H1 (cell line): ENCODE measurements around the gene SCYGR1. TPM values are rescaled to one million over a fixed set of nuclear protein-coding genes. Genes with fewer than 3 reads are reported as not detected.

Source experiments
- CTCF ChIA-PET: fragments of 300-600 bp; sonication (Branson Sonifier 250); formaldehyde crosslinking; loops from one replicate; lab custom pipeline; 2021; ENCODE audit not compliant: partially characterized antibody; lab: Charles Lee
- POLR2A ChIA-PET: fragments of 300-600 bp; sonication (Branson Sonifier 250); formaldehyde crosslinking; loops from one replicate; lab custom pipeline; 2021; ENCODE audit warnings: inconsistent platforms; ENCODE audit not compliant: partially characterized antibody; lab: Charles Lee
- DNase-seq, 2 experiments: peaks; one replicate each; pipeline versions ENCODE4 v3.0.0 to v3.0.0-alpha.2; 2010 to 2022; ENCODE audit warnings: low spot score in 2 of 2, low read depth in 1 of 2, mixed read lengths in 1 of 2
- FAIRE-seq: peaks from 2 replicates; lab custom pipeline; 2011; peaks lifted over from hg19 to GRCh38; lab: Jason Lieb, UNC
- H2AFZ ChIP-seq: 2 replicates; pipeline ENCODE4 v1.8.1; 2012; ENCODE audit warnings: low read length, inconsistent platforms
- H2AK5ac ChIP-seq: 2 replicates; pipeline ENCODE4 v1.6.1; 2013; ENCODE audit warnings: low read depth, low read length
- H2BK120ac ChIP-seq: replicated peaks from 2 replicates; pipeline ENCODE3; 2013; ENCODE audit warnings: low read depth, low read length, inconsistent platforms
- H2BK12ac ChIP-seq: 2 replicates; pipeline ENCODE4 v1.6.1; 2013; ENCODE audit warnings: low read depth, low read length
- H2BK15ac ChIP-seq: 2 replicates; pipeline ENCODE4 v1.6.1; 2013; ENCODE audit warnings: low read length
- H2BK20ac ChIP-seq: 2 replicates; pipeline ENCODE4 v1.6.1; 2013; ENCODE audit warnings: low read length
- H2BK5ac ChIP-seq: 2 replicates; pipeline ENCODE4 v1.6.1; 2013; ENCODE audit warnings: low read depth, low read length
- H3K14ac ChIP-seq: 2 replicates; pipeline ENCODE4 v1.6.1; 2013; ENCODE audit warnings: inconsistent platforms; ENCODE audit not compliant: insufficient read length
- H3K18ac ChIP-seq: 2 replicates; pipeline ENCODE4 v1.6.1; 2013; ENCODE audit warnings: low read length; ENCODE audit errors: extremely low read depth
- H3K23ac ChIP-seq: 2 replicates; pipeline ENCODE4 v1.6.1; 2013; ENCODE audit warnings: inconsistent platforms; ENCODE audit not compliant: insufficient read length
- H3K23me2 ChIP-seq: 2 replicates; pipeline ENCODE4 v1.6.1; 2013; ENCODE audit warnings: low read depth, low read length
- H3K27ac ChIP-seq: 2 replicates; pipeline ENCODE4 v1.6.1; 2011; ENCODE audit warnings: low read depth, low read length, inconsistent platforms
- H3K27me3 ChIP-seq, 4 experiments: replicated peaks in 1 of 4; 1 replicate in 1 of 4; 2 replicates in 3 of 4; pipeline versions ENCODE4 v1.6.1 to v1.8.1; 2011 to 2013; ENCODE audit warnings: low read length in 3 of 4, mild to moderate bottlenecking in 3 of 4, inconsistent platforms in 2 of 4, mixed read lengths in 2 of 4, moderate library complexity in 1 of 4; ENCODE audit not compliant: control insufficient read depth in 3 of 4, insufficient read depth in 3 of 4; ENCODE audit errors: extremely low read depth in 1 of 4
- H3K36me3 ChIP-seq, 4 experiments: 2 replicates each; pipeline versions ENCODE4 v1.6.1 to v1.8.1; 2011 to 2013; ENCODE audit warnings: mild to moderate bottlenecking in 4 of 4, low read length in 3 of 4, moderate library complexity in 2 of 4, control low read depth in 1 of 4, inconsistent platforms in 1 of 4; ENCODE audit not compliant: insufficient read depth in 4 of 4, control insufficient read depth in 2 of 4
- H3K4ac ChIP-seq: replicated peaks from 2 replicates; pipeline ENCODE3; 2013; ENCODE audit warnings: low read length, low read depth, mixed read lengths, inconsistent platforms; ENCODE audit not compliant: insufficient read length
- H3K4me1 ChIP-seq, 4 experiments: replicated peaks in 1 of 4; 1 replicate in 1 of 4; 2 replicates in 3 of 4; pipeline versions ENCODE4 v1.6.1 to v1.8.1; 2011 to 2013; ENCODE audit warnings: low read length in 3 of 4, inconsistent platforms in 2 of 4, mixed read lengths in 1 of 4; ENCODE audit not compliant: insufficient read depth in 4 of 4, control insufficient read depth in 3 of 4
- H3K4me2 ChIP-seq, 2 experiments: 2 replicates each; pipeline versions ENCODE4 v1.6.1 to v1.8.1; 2011 to 2013; ENCODE audit warnings: low read depth in 2 of 2, low read length in 2 of 2, control low read depth in 1 of 2, inconsistent platforms in 1 of 2, mild to moderate bottlenecking in 1 of 2; ENCODE audit not compliant: insufficient read depth in 1 of 2
- H3K4me3 ChIP-seq, 4 experiments: fragments of 200-600, 300-600 bp in 1 of 4; sonication (generic), shearing (Covaris generic), sonication (Bioruptor Twin) in 1 of 4; 2 replicates each; pipeline versions ENCODE4 v1.5.1 to v1.8.1; 2011 to 2016; ENCODE audit warnings: low read length in 4 of 4, low read depth in 3 of 4, control low read depth in 2 of 4, inconsistent platforms in 2 of 4, mild to moderate bottlenecking in 2 of 4, mixed read lengths in 1 of 4, moderate library complexity in 1 of 4; ENCODE audit not compliant: insufficient read depth in 2 of 4; ENCODE audit errors: extremely low read depth in 1 of 4
- H3K56ac ChIP-seq: replicated peaks from 2 replicates; pipeline ENCODE3; 2013; ENCODE audit warnings: low read depth, mild to moderate bottlenecking, mixed read lengths, low read length, inconsistent platforms; ENCODE audit not compliant: insufficient read length
- H3K79me1 ChIP-seq: 2 replicates; pipeline ENCODE4 v1.6.1; 2013; ENCODE audit warnings: low read depth, low read length, control low read depth
- H3K79me2 ChIP-seq, 2 experiments: 2 replicates each; pipeline versions ENCODE4 v1.6.1 to v1.8.1; 2012 to 2013; ENCODE audit warnings: low read length in 2 of 2, mild to moderate bottlenecking in 2 of 2, inconsistent platforms in 1 of 2; ENCODE audit not compliant: insufficient read depth in 2 of 2, control insufficient read depth in 1 of 2
- H3K9ac ChIP-seq, 4 experiments: replicated peaks in 1 of 4; 1 replicate in 1 of 4; 2 replicates in 3 of 4; pipeline versions ENCODE4 v1.6.1 to v1.8.1; 2011 to 2013; ENCODE audit warnings: low read depth in 3 of 4, low read length in 3 of 4, control low read depth in 2 of 4, mild to moderate bottlenecking in 2 of 4, moderate library complexity in 2 of 4, inconsistent platforms in 1 of 4; ENCODE audit errors: extremely low read depth in 1 of 4
- H3K9me3 ChIP-seq, 2 experiments: 2 replicates each; pipeline versions ENCODE4 v1.6.1 to v1.8.1; 2012 to 2013; ENCODE audit warnings: mild to moderate bottlenecking in 2 of 2, moderate library complexity in 2 of 2, control low read depth in 1 of 2, inconsistent platforms in 1 of 2, low read depth in 1 of 2, low read length in 1 of 2, mixed read lengths in 1 of 2; ENCODE audit not compliant: insufficient read depth in 2 of 2
- H4K20me1 ChIP-seq, 2 experiments: replicated peaks in 1 of 2; 2 replicates each; pipeline versions ENCODE3 to v1.8.1; 2011 to 2013; ENCODE audit warnings: inconsistent platforms in 2 of 2, low read length in 2 of 2, mild to moderate bottlenecking in 1 of 2; ENCODE audit not compliant: insufficient read depth in 2 of 2, control insufficient read depth in 1 of 2
- H4K5ac ChIP-seq: 2 replicates; pipeline ENCODE4 v1.6.1; 2013; ENCODE audit warnings: low read length, low read depth, mixed read lengths, inconsistent platforms; ENCODE audit not compliant: insufficient read length
- H4K8ac ChIP-seq: 2 replicates; pipeline ENCODE4 v1.8.0; 2013; ENCODE audit warnings: mild to moderate bottlenecking, moderate library complexity, low read length, inconsistent platforms; ENCODE audit not compliant: insufficient read depth; ENCODE audit errors: extremely low read depth
- H4K91ac ChIP-seq: replicated peaks from 2 replicates; pipeline ENCODE3; 2013; ENCODE audit warnings: low read length, mixed read lengths, inconsistent platforms; ENCODE audit not compliant: insufficient read length
- EP300 ChIP-seq, 2 experiments: IDR thresholded peaks; 1 replicate in 1 of 2; 2 replicates in 1 of 2; pipeline ENCODE4 v1.6.1; 2011 to 2012; ENCODE audit warnings: low read depth in 2 of 2, low read length in 2 of 2, mild to moderate bottlenecking in 2 of 2, borderline replicate concordance in 1 of 2, inconsistent platforms in 1 of 2, moderate library complexity in 1 of 2
- EZH2 ChIP-seq: fragments of 200-600 bp; sonication (generic); IDR thresholded peaks from 2 replicates; pipeline ENCODE4 v1.7.1; 2012; ENCODE audit warnings: low read depth, mild to moderate bottlenecking, moderate library complexity, low read length, inconsistent platforms; ENCODE audit not compliant: severe bottlenecking
- TBP ChIP-seq: IDR thresholded peaks from 2 replicates; pipeline ENCODE4 v1.6.1; 2011; ENCODE audit warnings: low read depth, low read length, improper control_type of control experiment
- YY1 ChIP-seq: IDR thresholded peaks from 2 replicates; pipeline ENCODE4 v1.6.1; 2011; ENCODE audit warnings: low read depth, mild to moderate bottlenecking, low read length
- WGBS, 2 experiments: shearing (Covaris generic) in 1 of 2; methylation state at CpG; one replicate each; pipeline versions ENCODE4 v1.1.6 to v1.1.7; 2013 to 2015; ENCODE audit warnings: low lambda C conversion rate in 2 of 2, mixed read lengths in 2 of 2, inconsistent platforms in 1 of 2, low coverage in 1 of 2, missing lambda C conversion rate in 1 of 2; ENCODE audit not compliant: insufficient replicate concordance in 2 of 2, insufficient coverage in 1 of 2, insufficient read length in 1 of 2; ENCODE audit errors: extremely low coverage in 1 of 2, missing lambda C conversion rate in 1 of 2; 5-methylcytosine and 5-hydroxymethylcytosine counted together
- polyA plus RNA-seq, 7 experiments: library from polyadenylated mRNA; depleted of rRNA in 3 of 7; stranded (reverse) in 5 of 7; unstranded in 2 of 7; fragments of >200 nt in 5 of 7; fragments of 200-250 nt in 2 of 7; gene quantifications; 1 replicate in 5 of 7; 2 replicates in 1 of 7; 4 replicates in 1 of 7; pipeline versions ENCODE4 v1.2.1 to v1.2.3, GENCODE V29; 2011 to 2013; ENCODE audit warnings: missing spikeins in 2 of 7, mixed read lengths in 2 of 7
- total RNA-seq: library from RNA; stranded (reverse); fragmentation: NEBNext Ultra II Directional; extraction: Animal tissue kit (Norgen Biotek cat#: 25700); gene quantifications from 2 replicates; pipeline ENCODE4 v1.2.1, GENCODE V29; 2021
- TF ChIP-seq, protein P1 (sequence below): IDR thresholded peaks from 2 replicates; pipeline ENCODE4 v1.6.1; 2012; ENCODE audit warnings: inconsistent platforms

Gene SCYGR1
- total and polyA plus RNA-seq, 2 of the 8 experiments (the other 6 are each of a cell fraction or from before 2014, with no cell fraction given) = not detected

DNA sequence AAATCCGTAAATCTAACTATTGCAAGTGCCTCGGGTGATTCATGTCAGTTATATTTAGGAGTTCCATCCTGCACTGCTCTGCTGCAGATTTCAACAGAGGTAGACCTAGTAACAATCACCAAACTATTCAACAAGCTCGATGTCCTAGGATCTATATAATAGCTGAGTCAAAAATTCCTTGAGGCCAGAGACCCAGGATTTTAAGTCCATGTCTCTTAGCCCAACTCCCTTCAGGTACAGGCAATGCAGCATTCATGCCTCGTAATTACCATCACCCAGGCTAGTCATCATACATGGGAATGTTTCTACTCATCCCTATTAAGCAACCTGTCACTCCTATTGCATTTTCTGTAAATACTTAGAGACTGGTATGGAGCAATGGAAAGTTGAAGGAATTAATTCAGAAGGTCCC lies 9.4 kb downstream of the SCYGR1 start:
- Histone ChIP-seq H2BK120ac (no peak overlapping the region), H3K79me2 (no peaks in the 10 kb centered on the region), H3K79me1 (no peaks in the 10 kb centered on the region), H4K91ac (no peak overlapping the region), H3K4me1 (peaks cover 0 to 6% (median 0%) of the 10 kb centered on the region in 4 experiments; a peak in 1 of 7 replicates), H2BK5ac (no peak overlapping the region), H3K9ac (no peak overlapping the region), H2BK12ac (no peak overlapping the region), H3K4me2 (no peak overlapping the region), H4K5ac (no peak overlapping the region), H3K23ac (no peak overlapping the region), H3K27me3 (peaks cover 0 to 2% (median 0%) of the 10 kb centered on the region in 4 experiments; a peak in 1 of 7 replicates), H3K4ac (no peak overlapping the region), H3K27ac (no peak overlapping the region), H3K9me3 (no peaks in the 10 kb centered on the region), H2AFZ (no peak overlapping the region), H2BK20ac (no peak overlapping the region), H3K18ac (no peak overlapping the region), H2BK15ac (no peak overlapping the region), H3K4me3 (no peak overlapping the region), H3K56ac (no peak overlapping the region), H2AK5ac (no peak overlapping the region), H3K14ac (no peak overlapping the region), H4K8ac (no peak overlapping the region), H3K36me3 (no peaks in the 10 kb centered on the region), H3K23me2 (peaks cover 2% of the 10 kb centered on the region; the same call in 1 of the 2 replicates), H4K20me1 (no peaks in the 10 kb centered on the region)
- POLR2A ChIA-PET = interaction anchor here (1.2 to 1.8 kb wide), 2 partner anchors 14 to 16 kb away, joined by 3 to 10 read pairs; no protein-coding TSS in a partner anchor
- CTCF ChIA-PET = interaction anchor here (0.6 to 8.4 kb wide), 18 partner anchors 9 to 389 kb away, joined by 3 to 66 read pairs (median 4); partner anchors contain the start of gene SCYGR1
- DNase-seq (no peak), FAIRE-seq (no peak)
- TF ChIP-seq, protein P1, sequence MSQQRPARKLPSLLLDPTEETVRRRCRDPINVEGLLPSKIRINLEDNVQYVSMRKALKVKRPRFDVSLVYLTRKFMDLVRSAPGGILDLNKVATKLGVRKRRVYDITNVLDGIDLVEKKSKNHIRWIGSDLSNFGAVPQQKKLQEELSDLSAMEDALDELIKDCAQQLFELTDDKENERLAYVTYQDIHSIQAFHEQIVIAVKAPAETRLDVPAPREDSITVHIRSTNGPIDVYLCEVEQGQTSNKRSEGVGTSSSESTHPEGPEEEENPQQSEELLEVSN = no peak
- TF ChIP-seq YY1 = no peak
- no peak for TF ChIP-seq EZH2
- TF ChIP-seq TBP = no peak
- TF ChIP-seq EP300 (IDR thresholded peaks at IDR 0.05; ENCODE audit: borderline replicate concordance in 1 of 2, low read depth in 2 of 2, low read length in 2 of 2) = no peak
- 87% methylated on average over 4 of the region's 4 CpGs; no CpG with 5 or more reads in 1 of the 2 experiments for WGBS, 2 experiments
